HG03108 (cell line): ENCODE results near the gene TCF25.
"Not testable (repeated sequence)": the region's sequence is repeated elsewhere in the genome, so short reads cannot be mapped to it uniquely, and the experiment has no call there.

Source experiments
- ATAC-seq: cut with Tn5 transposase; IDR thresholded peaks from one replicate; pipeline ENCODE4 v1.9.1; 2021; ENCODE audit warnings: moderate library complexity; ENCODE audit not compliant: unreplicated experiment

Gene TCF25

GRCh38 chr16:89919535-89920406 is 46.4 kb downstream of the TCF25 start:
- no peak for ATAC-seq

- ATAC-seq, result no peak
Observed at GRCh38 chr16:89920723-89921122, 47.3 kb downstream of the TCF25 start.

- ATAC-seq, result no peak
Observed at GRCh38 chr16:89921131-89921701, 47.8 kb downstream of the TCF25 start.

- no peak for ATAC-seq
Observed at GRCh38 chr16:89921702-89922476, 48.5 kb downstream of the TCF25 start.

GRCh38 chr16:89922477-89922883 is 49.1 kb downstream of the TCF25 start:
- ATAC-seq, result no peak

GRCh38 chr16:89922884-89923639 is 49.7 kb downstream of the TCF25 start, which contains the start of gene TUBB3:
TSS of gene TUBB3 (plus strand) at chr16:89923342. CDS start at chr16:89923402, 60 bp downstream.
- no peak for ATAC-seq

GRCh38 chr16:89923640-89924296 is 50.4 kb downstream of the TCF25 start:
- ATAC-seq, result no peak

- ATAC-seq, result no peak
Observed at GRCh38 chr16:89924297-89924924, 51.0 kb downstream of the TCF25 start.

- no peak for ATAC-seq
Observed at GRCh38 chr16:89924925-89925307, 51.5 kb downstream of the TCF25 start.

GRCh38 chr16:89925596-89926079 is 52.2 kb downstream of the TCF25 start:
- ATAC-seq, result no peak

- ATAC-seq, result no peak
Observed at GRCh38 chr16:89931305-89931896, 58.0 kb downstream of the TCF25 start.

- no peak for ATAC-seq
Observed at GRCh38 chr16:89931964-89932363, 58.6 kb downstream of the TCF25 start.

- ATAC-seq, result not testable (repeated sequence)
Observed at GRCh38 chr16:89934019-89934418, 60.6 kb downstream of the TCF25 start.

- no peak for ATAC-seq
Observed at GRCh38 chr16:89934611-89935553, 61.5 kb downstream of the TCF25 start.

GRCh38 chr16:89935620-89936019 is 62.2 kb downstream of the TCF25 start:
- not testable (repeated sequence) for ATAC-seq

- no peak for ATAC-seq
Observed at GRCh38 chr16:89936034-89936433, 62.6 kb downstream of the TCF25 start.

GRCh38 chr16:89936508-89936907 is 63.1 kb downstream of the TCF25 start:
- no peak for ATAC-seq

GRCh38 chr16:89936981-89937380 is 63.6 kb downstream of the TCF25 start:
- ATAC-seq, result no peak
